Neutrophil (primary cell): Measurements from ENCODE around the gene RIMOC1.

ENCODE experiments used
- H3K27ac ChIP-seq: fragments of 200-600 bp; sonication (generic); 2 replicates; pipeline ENCODE4 v1.5.1; 2016; ENCODE audit warnings: mild to moderate bottlenecking, moderate library complexity
- H3K27me3 ChIP-seq: fragments of 200-600 bp; sonication (generic); 2 replicates; pipeline ENCODE4 v1.6.0; 2016; ENCODE audit warnings: mild to moderate bottlenecking
- H3K36me3 ChIP-seq: fragments of 200-600 bp; sonication (generic); 2 replicates; pipeline ENCODE4 v1.5.1; 2017
- H3K4me1 ChIP-seq, 2 experiments: fragments of 200-600 bp in 1 of 2; sonication (generic) in 1 of 2; 1 replicate in 1 of 2; 2 replicates in 1 of 2; pipeline versions ENCODE4 v1.5.1 to v1.6.1; 2013 to 2016; ENCODE audit warnings: low read depth in 1 of 2, low read length in 1 of 2, mild to moderate bottlenecking in 1 of 2, moderate library complexity in 1 of 2; ENCODE audit not compliant: control insufficient read depth in 1 of 2, insufficient read depth in 1 of 2
- H3K4me3 ChIP-seq, 2 experiments: fragments of 200-600 bp in 1 of 2; sonication (generic) in 1 of 2; 1 replicate in 1 of 2; 2 replicates in 1 of 2; pipeline ENCODE4 v1.5.1; 2013 to 2016; ENCODE audit warnings: low read depth in 1 of 2, low read length in 1 of 2, mild to moderate bottlenecking in 1 of 2, moderate library complexity in 1 of 2
- H3K9me3 ChIP-seq: fragments of 200-600 bp; sonication (generic); 2 replicates; pipeline ENCODE4 v1.5.1; 2016
- TF ChIP-seq, protein P1 (sequence below): fragments of 200-600 bp; sonication (generic); IDR thresholded peaks from 2 replicates; pipeline ENCODE4 v1.5.1; 2016; ENCODE audit warnings: antibody characterized with exemption

Gene RIMOC1

GRCh38 chr5:41893074-41893851 lies 10.9 kb upstream of the RIMOC1 start:
- TF ChIP-seq, protein P1, sequence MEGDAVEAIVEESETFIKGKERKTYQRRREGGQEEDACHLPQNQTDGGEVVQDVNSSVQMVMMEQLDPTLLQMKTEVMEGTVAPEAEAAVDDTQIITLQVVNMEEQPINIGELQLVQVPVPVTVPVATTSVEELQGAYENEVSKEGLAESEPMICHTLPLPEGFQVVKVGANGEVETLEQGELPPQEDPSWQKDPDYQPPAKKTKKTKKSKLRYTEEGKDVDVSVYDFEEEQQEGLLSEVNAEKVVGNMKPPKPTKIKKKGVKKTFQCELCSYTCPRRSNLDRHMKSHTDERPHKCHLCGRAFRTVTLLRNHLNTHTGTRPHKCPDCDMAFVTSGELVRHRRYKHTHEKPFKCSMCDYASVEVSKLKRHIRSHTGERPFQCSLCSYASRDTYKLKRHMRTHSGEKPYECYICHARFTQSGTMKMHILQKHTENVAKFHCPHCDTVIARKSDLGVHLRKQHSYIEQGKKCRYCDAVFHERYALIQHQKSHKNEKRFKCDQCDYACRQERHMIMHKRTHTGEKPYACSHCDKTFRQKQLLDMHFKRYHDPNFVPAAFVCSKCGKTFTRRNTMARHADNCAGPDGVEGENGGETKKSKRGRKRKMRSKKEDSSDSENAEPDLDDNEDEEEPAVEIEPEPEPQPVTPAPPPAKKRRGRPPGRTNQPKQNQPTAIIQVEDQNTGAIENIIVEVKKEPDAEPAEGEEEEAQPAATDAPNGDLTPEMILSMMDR = no peak
- Histone ChIP-seq H3K36me3 (no peaks in the 10 kb centered on the region), H3K27ac (no peak overlapping the region), H3K9me3 (no peaks in the 10 kb centered on the region), H3K4me1 (no peaks in the 10 kb centered on the region), H3K27me3 (peaks cover 83% of the 10 kb centered on the region), H3K4me3 (no peak overlapping the region)

DNA sequence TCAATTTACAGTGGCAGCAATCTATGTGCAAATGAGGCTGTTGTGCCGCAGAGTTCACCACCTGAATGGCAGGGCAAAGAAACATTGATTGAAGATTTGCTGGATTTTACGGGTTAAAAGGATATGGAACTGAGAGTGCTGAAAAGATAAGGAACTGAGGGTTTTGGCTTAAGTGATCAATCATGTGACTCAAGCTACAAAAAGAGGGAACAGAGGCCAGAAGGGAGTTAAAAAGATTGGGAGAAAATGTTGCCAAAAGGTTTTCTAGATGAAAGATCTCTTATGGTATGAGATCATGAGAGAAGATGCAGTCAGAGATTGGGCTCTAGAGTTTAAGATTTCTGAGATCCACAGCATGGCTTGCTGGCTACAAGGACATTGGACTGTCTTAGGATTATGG lies 7.9 kb upstream of the RIMOC1 start:
- Histone ChIP-seq H3K27ac (no peak overlapping the region), H3K27me3 (peaks cover 83% of the 10 kb centered on the region), H3K4me3 (no peak overlapping the region), H3K36me3 (no peaks in the 10 kb centered on the region), H3K9me3 (no peaks in the 10 kb centered on the region), H3K4me1 (no peaks in the 10 kb centered on the region)
- TF ChIP-seq, protein P1 = no peak

GRCh38 chr5:41903382-41903891 lies 707 bp upstream of the RIMOC1 start:
- TF ChIP-seq, protein P1 = no peak
- Histone ChIP-seq H3K36me3 (peaks cover 4% of the 10 kb centered on the region), H3K27ac (peak overlapping the region; percentile 87), H3K27me3 (peaks cover 23% of the 10 kb centered on the region), H3K4me3 (peak overlapping the region; percentile 76 to 87), H3K9me3 (no peaks in the 10 kb centered on the region), H3K4me1 (peaks cover 15 to 19% of the 10 kb centered on the region in 2 experiments)

DNA sequence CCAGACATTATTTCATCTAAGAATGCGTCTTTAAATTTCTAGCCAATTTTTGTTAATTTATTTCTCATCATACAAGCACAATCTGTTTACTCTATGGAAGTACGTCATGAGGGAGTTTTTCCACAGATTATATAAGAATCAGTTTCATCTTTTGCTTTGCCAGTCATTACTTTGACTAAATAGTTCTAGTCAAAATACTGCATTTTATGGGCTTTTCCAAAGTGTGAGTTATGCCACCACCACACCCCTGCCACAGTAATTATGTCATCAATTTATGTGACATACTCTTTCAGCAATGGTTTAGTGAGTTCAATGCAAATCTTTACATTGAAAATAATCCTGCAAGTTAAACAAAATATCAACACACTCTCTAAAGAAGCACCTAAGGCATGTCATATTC lies 2.0 kb downstream of the RIMOC1 start:
- no peak overlapping the region for H3K4me3 ChIP-seq
- no peaks in the 10 kb centered on the region for H3K9me3 ChIP-seq
- no peak overlapping the region for H3K27ac ChIP-seq
- H3K27me3 ChIP-seq = peaks cover 9% of the 10 kb centered on the region
- peaks cover 28% of the 10 kb centered on the region for H3K36me3 ChIP-seq
- H3K4me1 ChIP-seq = peaks cover 15 to 19% of the 10 kb centered on the region in 2 experiments
- TF ChIP-seq, protein P1 = no peak

DNA sequence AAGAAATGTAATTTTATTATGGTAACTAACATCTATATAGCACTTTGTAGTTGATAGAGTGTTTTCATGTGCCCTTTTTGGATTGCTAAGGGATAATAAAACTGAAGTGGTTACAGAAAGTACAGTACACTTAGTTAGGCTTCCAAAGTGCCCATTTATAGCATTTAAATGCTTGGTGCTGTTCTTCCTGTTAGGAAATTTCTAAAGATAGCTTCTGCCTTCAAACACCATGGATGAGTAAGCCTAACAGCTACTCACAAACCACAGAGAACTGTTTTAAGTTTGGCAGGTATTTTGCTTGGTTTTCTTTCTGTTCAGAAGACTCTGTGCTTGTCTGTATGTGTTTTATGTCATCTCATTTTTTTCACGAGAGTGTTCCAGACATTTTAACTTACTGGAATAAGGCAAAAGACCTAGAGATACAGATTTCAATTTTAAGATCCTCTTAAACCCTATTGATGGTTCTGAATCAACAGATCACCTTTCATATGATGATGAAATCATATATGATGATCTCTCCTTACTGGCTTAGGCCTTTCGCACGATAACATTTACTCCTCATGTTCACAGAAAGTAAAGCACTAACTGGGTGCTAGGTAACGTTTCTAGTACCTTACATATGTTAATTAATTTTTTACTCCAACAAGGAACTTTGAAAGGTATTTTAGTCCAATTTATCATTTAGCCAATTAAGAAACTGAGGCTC lies 4.4 kb downstream of the RIMOC1 start:
- Histone ChIP-seq H3K4me1 (peaks cover 13 to 15% of the 10 kb centered on the region in 2 experiments), H3K9me3 (no peaks in the 10 kb centered on the region), H3K36me3 (peaks cover 51% of the 10 kb centered on the region), H3K4me3 (no peak overlapping the region), H3K27ac (no peak overlapping the region), H3K27me3 (no peaks in the 10 kb centered on the region)
- TF ChIP-seq, protein P1 = no peak
